SIG-M5 treated with dmso at 0.1 percent for 504 hours (cell line): ENCODE measurements around the gene FER.
"Not testable (repeated sequence)": the region's sequence is repeated elsewhere in the genome, so short reads cannot be mapped to it uniquely, and the experiment has no call there.

Experiments used
- DNase-seq: peaks from one replicate; lab custom pipeline; 2025; ENCODE audit not compliant: unreplicated experiment; lab: John Stamatoyannopoulos, UW

FER gene

DNA sequence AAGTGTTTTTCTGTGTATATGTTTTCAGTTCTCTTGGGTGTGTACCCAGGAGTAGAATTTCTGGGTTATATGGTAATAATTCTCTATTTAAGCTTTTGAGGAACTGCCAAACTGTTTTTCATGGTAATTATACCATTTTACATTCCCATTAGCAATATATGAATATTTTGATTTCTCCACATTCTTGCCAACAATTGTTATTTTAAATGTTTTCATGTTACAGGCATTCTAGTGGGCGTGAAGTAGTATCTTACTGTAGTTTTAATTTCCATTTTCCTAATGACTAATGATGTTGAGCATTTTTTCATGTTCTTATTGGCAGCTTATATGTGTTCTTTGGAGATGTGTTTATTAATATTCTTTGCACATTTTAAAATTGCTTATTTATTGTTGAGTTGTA lies 199.5 kb downstream of the FER start:
- no peak for DNase-seq

DNA sequence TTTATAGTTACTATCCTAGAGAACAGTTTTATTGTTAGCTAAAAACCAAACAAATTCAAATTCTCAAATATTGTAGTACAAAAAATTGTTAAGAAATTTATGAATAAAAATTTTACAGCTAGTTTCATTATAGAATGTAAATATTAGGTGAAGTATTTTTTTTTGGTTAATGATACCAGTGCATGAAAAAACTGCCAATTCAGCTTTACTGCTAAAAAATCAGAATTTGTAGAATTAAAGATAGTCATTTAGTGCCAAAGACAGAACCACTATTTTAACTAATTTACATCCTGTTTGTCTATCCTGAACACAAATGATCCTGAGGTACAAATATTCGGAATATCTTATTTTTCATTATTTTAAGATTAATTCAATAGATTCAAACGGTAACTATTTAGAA lies 202.6 kb downstream of the FER start:
- DNase-seq, result no peak

DNA sequence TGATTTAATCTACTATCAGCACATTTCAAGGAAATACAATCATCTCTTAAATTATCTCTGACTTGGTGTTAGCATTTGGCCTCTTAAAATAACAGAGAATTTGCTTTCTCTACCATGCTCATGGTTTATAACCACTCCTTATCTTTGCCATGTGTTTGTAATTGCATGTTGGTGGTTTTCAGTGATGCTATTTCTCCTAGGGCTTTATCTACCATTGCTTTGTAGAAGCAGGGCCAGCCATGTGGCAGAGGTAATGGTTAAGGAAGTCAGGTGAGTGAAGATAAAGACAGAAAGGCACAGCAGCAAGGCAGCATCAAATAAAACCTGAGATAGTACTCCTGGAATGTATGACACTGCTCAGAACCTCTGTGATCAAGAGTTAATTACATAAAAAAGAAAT lies 206.2 kb downstream of the FER start:
- no peak for DNase-seq

- DNase-seq, result no peak
Observed at GRCh38 chr5:108957333-108957732, 209.6 kb downstream of the FER start.

DNA sequence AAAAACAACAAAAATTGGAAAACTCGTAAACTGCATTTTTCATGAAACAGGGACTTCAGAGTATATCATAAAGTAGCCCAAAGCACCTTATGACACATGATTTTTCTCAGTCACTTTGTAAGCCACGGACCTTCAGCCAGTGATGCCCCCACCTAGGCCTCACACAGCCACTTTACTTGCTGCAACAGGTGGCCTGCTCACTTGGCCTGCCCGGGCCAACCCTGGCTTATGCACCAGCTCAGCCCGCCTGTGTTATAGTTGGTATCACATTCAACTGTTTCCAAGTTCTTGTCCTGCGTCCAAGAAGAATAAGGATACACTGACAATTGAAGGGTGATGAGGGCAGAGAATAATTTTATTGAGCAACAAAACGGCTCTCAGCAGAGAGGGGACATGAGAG lies 219.2 kb downstream of the FER start:
- DNase-seq, result no peak

DNA sequence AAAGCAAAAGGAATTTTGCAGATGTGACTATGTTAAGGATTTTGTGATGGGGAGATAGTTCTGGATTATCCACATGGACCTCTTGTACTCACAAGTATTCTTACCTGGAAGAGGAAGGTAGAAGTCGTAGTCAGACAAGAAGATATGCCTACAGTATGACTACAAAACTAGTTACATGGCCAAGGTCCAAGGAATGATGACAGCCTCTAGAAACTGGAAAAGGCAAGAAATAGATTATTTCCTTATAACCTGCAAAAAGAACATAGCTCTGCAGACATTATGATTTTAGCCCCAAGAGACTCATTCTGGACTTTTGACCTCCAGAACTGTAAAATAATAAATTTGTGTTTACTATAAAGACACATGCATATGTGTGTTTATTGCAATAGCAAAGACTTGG lies 226.9 kb downstream of the FER start:
- no peak for DNase-seq

GRCh38 chr5:108975697-108976096 lies 228.0 kb downstream of the FER start:
- no peak for DNase-seq

GRCh38 chr5:108983461-108984092 lies 235.9 kb downstream of the FER start:
- no peak for DNase-seq

DNA sequence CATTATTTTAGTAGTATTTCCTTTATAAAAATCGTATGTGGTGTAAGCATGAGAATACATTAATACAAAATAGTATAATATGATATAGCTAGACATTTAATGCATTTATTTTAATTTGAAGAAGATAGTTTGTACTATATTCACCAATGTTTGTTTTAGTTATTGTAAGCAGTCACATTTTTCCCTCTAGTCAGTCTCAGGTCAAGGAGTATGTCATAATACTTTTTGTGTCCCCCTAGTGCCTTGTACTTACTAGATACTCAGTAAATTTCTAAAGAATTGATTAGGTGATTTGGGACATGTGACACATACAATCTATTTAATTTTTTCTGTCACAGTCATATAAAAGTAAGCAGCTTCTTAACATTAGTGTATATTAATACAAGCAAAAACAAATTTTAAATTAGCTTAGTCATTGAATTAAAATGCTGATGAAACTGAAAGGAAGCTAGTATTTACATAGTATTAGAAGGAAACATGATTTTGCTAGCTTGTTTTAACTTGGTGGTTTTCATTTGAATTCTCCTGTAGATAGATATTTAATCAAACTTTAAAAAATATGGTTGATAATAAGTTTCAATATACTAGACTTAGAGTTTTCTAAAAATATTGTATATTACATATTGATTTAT lies 242.2 kb downstream of the FER start:
- no peak for DNase-seq

DNA sequence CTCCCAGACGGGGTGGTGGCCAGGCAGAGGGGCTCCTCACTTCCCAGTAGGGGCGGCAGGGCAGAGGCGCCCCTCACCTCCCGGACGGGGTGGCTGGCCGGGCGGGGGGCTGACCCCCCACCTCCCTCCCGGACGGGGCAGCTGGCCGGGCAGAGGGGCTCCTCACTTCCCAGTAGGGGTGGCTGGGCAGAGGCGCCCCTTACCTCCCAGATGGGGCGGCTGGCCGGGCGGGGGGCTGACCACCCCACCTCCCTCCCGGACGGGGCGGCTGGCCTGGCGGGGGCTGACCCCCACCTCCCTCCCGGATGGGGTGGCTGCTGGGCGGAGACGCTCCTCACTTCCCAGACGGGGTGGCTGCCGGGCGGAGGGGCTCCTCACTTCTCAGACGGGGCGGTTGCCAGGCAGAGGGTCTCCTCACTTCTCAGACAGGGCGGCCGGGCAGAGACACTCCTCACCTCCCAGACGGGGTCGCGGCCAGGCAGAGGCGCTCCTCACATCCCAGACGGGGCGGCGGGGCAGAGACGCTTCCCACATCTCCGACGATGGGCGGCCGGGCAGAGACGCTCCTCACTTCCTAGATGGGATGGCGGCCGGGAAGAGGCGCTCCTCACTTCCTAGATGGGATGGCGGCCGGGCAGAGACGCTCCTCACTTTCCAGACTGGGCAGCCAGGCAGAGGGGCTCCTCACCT lies 244.8 kb downstream of the FER start:
- DNase-seq, result not testable (repeated sequence)

GRCh38 chr5:108993440-108993839 lies 245.7 kb downstream of the FER start:
- not testable (repeated sequence) for DNase-seq

DNA sequence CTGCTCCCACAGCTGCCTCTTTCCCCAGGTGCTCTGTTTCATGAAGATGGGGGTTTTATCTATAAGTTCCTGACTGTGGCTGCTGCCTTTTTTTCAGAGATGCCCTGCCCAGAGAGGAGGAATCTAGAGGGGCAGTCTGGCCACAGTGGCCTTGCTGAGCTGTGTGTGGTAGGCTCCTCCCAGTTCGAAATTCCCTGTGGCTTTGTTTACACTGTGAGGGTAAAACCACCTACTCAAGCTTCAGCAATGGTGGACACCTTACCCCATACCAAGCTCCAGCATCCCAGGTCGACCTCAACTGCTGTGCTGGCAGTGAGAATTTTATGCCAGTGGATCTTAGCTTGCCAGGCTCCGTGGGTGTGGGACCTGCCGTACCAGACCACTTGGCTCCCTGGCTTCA lies 250.0 kb downstream of the FER start:
- no peak for DNase-seq

DNA sequence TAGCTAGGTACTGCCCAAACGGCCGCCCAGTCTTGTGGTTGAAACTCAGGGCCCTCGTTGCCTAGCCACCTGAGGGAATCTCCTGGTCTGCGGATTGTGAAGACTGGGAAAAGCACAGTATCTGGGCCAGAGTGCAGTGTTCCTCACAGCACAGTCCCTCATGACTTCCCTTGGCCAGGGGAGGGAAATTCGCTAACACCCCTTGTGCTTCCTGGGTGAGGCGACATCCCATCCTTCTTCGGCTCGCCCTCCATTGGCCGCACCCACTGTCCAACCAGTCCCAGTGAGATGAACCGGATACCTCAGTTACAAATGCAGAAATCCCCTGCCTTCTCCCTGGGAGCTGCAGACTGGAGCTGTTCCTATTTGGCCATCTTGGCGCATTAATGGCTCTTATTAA lies 250.5 kb downstream of the FER start:
- DNase-seq, result no peak

GRCh38 chr5:109003928-109004327 lies 256.2 kb downstream of the FER start:
- DNase-seq, result no peak

GRCh38 chr5:109005297-109006009 lies 257.8 kb downstream of the FER start:
- no peak for DNase-seq

DNA sequence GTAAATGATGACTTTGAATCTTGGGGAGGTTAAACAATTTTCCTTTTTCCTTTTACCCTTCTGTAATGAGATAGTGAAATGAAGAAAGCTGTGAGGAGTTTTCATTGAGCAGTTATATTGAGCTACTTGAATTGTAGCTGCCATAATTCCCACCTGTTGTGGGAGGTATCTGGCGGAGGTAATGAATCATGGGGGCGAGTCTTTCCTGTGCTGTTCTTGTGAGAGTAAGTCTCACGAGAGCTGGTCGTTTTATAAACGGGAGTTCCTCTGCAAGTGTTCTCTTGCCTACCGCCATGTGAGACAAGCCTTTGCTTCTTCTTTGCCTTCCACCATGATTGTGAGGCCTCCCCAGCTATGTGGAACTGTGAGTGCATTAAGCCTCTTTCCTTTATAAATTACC lies 258.4 kb downstream of the FER start:
- DNase-seq, result no peak

- no peak for DNase-seq
Observed at GRCh38 chr5:109016300-109016699, 268.6 kb downstream of the FER start.

DNA sequence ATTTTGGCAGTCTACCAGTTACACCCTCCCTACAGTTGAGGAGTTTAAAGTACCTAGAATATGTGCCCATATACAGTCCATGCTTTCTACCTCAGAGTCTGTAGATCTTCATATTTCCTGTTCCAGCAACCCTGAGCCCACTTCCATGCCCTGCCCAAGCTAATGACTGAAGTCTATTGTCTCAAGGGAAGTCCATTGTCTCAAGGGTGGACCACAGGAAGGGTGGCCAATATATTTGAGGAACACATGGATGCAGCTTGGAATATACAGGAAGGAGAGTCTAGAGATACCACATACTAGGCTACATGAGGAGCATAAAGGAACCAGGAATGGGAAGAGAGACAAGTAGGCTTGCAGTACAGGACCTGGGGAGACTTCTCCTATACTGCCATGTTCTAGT lies 274.4 kb downstream of the FER start:
- DNase-seq, result no peak

DNA sequence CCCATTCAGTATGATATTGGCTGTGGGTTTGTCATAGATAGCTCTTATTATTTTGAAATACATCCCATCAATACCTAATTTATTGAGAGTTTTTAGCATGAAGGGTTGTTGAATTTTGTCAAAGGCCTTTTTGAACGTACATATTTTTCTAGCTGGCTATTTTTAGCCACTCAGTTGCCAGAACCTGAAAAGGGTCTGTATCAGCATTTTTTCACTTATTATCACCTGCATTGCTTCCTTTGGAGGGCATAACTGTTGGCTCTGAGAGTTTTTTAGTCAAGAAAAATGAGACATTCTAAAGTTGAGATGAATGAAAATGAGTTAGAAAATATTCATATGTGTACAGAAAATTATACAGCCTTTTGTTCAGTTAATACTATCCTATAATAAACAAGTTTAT lies 278.0 kb downstream of the FER start:
- not testable (repeated sequence) for DNase-seq

GRCh38 chr5:109027983-109028607 lies 280.4 kb downstream of the FER start:
- DNase-seq, result no peak

GRCh38 chr5:109028608-109029299 lies 281.1 kb downstream of the FER start:
- no peak for DNase-seq
